Transverse colon (tissue), 3 donors: Measurements from ENCODE around the gene SSTR4.

Source experiments
- CTCF ChIP-seq, 5 experiments: fragments of 200-600 bp in 3 of 5; fragments of 450-650 bp in 2 of 5; sonication (generic) in 3 of 5; IDR thresholded peaks; 1 replicate in 2 of 5; 2 replicates in 3 of 5; pipeline ENCODE4 v1.5.1; 2016 to 2017; ENCODE audit warnings: antibody characterized with exemption in 5 of 5, inconsistent platforms in 3 of 5, mild to moderate bottlenecking in 2 of 5, moderate library complexity in 1 of 5
- EP300 ChIP-seq: sonication (generic); formaldehyde crosslinking; IDR thresholded peaks from one replicate; pipeline ENCODE4 v1.6.1; 2017; ENCODE audit warnings: antibody characterized with exemption, low read depth
- POLR2A ChIP-seq: fragments of 450-650 bp; IDR thresholded peaks from one replicate; pipeline ENCODE4 v1.6.1; 2016; ENCODE audit warnings: antibody characterized with exemption, mild to moderate bottlenecking, moderate library complexity

DNA sequence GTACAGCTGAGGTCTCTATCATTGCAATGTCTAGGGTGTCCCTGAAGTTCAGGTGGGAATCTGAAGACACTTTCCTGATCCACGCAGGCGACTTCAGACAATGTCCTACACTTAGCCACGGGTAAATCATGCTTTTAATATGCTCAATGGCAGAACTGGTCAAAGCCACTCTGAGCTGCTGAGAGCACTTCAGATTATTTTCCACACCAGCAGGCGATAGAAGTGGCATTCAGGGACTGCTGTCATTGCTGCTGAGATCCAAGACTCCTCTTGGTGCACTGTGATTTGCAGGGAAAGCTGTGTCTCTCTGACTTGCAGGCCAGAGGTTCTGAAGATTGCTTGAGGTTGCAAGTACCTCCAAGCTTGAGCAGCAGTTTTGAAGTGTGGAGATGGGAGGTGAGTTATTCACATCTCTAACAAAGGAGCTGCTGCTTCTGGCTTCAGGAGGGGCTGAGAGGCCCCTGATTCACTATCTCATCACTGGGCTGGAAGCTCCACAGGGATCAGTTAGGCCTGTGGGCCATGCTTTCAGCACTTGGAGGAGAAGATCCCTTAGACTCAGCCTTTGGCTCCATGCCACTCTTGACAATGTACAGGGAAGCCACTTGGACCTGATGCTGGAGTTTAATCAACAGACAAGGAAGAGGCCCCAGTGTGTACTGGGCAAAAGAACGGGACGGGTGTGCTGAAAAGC lies 2.9 kb upstream of the SSTR4 start:
- no peak for TF ChIP-seq CTCF (IDR thresholded peaks at IDR 0.05)
- TF ChIP-seq EP300, result no peak
- no peak for TF ChIP-seq POLR2A
